ENCODE data around the gene ALLC. TPM values are rescaled to one million over a fixed set of nuclear protein-coding genes. Genes with fewer than 3 reads are reported as not detected.

The ALLC gene
- total and polyA plus RNA-seq, 7 donors, result not detected

DNA sequence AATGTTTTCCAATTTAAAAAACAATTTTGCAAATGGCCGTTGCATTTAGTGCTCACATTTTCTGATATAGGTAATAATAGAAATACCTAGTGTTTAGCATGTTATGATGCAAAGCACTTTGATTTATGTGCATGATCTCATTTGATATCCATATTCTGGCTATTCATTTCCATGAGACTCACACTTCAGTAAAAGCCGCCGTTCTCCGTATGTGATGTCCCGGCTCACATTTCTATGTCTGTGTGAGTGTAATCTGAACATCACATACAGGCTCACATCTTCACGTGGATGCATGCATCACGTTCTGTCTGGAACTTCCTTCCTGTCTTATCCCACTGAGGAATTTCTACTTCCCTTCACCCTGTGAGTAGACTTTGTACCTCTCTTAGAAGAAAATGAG lies 91.2 kb downstream of the ALLC start:
- ATAC-seq, result no peak
- H3K27me3 ChIP-seq (ENCODE audit: insufficient read depth in 3 of 3, low read length in 2 of 3), result peaks cover 0 to 3% (median 0%) of the 10 kb centered on the region in 3 donors
- no peak overlapping the region for H3K4me3 ChIP-seq
- intact Hi-C loops (cut with DNase I), result no loop called here
- H3K36me3 ChIP-seq (ENCODE audit: insufficient read depth in 1 of 2, low read depth in 1 of 2), result no peaks in the 10 kb centered on the region
- no peak for DNase-seq
- H3K27ac ChIP-seq, result no peak overlapping the region
- H3K9me3 ChIP-seq, result no peaks in the 10 kb centered on the region
- TF ChIP-seq, protein P1, sequence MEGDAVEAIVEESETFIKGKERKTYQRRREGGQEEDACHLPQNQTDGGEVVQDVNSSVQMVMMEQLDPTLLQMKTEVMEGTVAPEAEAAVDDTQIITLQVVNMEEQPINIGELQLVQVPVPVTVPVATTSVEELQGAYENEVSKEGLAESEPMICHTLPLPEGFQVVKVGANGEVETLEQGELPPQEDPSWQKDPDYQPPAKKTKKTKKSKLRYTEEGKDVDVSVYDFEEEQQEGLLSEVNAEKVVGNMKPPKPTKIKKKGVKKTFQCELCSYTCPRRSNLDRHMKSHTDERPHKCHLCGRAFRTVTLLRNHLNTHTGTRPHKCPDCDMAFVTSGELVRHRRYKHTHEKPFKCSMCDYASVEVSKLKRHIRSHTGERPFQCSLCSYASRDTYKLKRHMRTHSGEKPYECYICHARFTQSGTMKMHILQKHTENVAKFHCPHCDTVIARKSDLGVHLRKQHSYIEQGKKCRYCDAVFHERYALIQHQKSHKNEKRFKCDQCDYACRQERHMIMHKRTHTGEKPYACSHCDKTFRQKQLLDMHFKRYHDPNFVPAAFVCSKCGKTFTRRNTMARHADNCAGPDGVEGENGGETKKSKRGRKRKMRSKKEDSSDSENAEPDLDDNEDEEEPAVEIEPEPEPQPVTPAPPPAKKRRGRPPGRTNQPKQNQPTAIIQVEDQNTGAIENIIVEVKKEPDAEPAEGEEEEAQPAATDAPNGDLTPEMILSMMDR (IDR thresholded peaks at IDR 0.05), result no peak
- H3K4me1 ChIP-seq, result no peaks in the 10 kb centered on the region
- WGBS, 3 donors, result 63 to 69% (median 68%) methylated on average over 7 of the region's 7 CpGs

DNA sequence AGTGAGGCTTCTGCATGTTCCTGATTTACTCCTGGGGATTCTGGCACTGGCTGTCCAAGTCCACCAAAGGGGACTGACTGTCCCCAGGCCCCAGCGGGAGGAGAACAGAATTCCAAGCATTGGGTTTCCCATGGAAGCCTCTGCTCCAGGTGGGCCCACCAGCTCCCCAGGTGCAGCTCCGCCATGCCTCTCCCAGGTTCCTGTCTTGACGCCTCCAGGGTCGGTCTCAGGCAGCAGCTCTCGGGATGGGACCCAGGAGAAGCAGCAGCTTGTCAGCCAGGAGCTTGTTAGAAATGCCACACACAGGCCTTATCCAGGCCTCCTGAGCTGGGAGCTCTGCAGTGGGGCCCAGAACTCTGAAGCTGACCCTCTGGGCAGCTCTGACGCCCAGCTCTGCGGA lies 93.3 kb downstream of the ALLC start:
- Histone ChIP-seq H3K4me1 (no peaks in the 10 kb centered on the region), H3K4me3 (no peak overlapping the region), H3K36me3 (ENCODE audit: insufficient read depth in 1 of 2, low read depth in 1 of 2) (no peaks in the 10 kb centered on the region), H3K9me3 (no peaks in the 10 kb centered on the region), H3K27me3 (ENCODE audit: insufficient read depth in 3 of 3, low read length in 2 of 3) (peaks cover 0 to 3% (median 0%) of the 10 kb centered on the region in 3 donors), H3K27ac (no peak overlapping the region)
- intact Hi-C loops (cut with DNase I), result no loop called here
- 71 to 81% (median 81%) methylated on average over 7 of the region's 7 CpGs for WGBS, 3 donors
- ATAC-seq (no peak), DNase-seq (no peak)
- TF ChIP-seq, protein P1 (IDR thresholded peaks at IDR 0.05), result no peak

DNA sequence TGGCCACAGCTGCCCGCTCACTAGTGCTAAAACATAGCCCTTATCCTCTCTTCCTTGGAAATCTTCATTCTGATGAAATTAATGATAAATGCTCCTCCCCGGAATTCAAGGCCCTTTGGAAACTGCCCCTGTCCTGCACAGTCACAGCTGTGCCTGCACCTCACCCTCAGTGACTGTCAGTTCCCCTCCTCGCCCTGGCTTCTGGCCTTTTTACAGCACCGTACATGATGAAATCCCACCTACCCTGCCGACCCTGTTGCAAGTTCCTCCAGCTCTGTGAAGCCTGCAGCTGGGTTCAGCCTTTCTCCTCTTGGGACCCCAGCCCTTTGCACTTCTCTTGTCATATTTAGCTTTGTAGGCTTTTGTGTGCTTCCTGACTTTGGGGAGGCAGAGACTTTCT lies 93.8 kb downstream of the ALLC start:
- Histone ChIP-seq H3K4me1 (no peaks in the 10 kb centered on the region), H3K27me3 (ENCODE audit: insufficient read depth in 3 of 3, low read length in 2 of 3) (peaks cover 0 to 3% (median 0%) of the 10 kb centered on the region in 3 donors), H3K27ac (no peak overlapping the region), H3K4me3 (no peak overlapping the region), H3K36me3 (ENCODE audit: insufficient read depth in 1 of 2, low read depth in 1 of 2) (no peaks in the 10 kb centered on the region), H3K9me3 (no peaks in the 10 kb centered on the region)
- DNase-seq (no peak), ATAC-seq (no peak)
- intact Hi-C loops (cut with DNase I), result no loop called here
- TF ChIP-seq, protein P1 (IDR thresholded peaks at IDR 0.05), result no peak
- WGBS, 3 donors, result 21 to 52% (median 28%) methylated on average over 5 of the region's 5 CpGs

Other genes with a start within 250 kb of the ALLC start
- 100 to 1,000 TPM in 2 of 4 donors, 10 to 100 TPM in 2; 42.5 to 137 (median 76.1) TPM for gene ADI1, start 138.7 kb upstream of the ALLC start, total RNA-seq
- gene ADI1, start 138.7 kb upstream of the ALLC start, polyA plus RNA-seq, result 10 to 100 TPM; 42.7 to 95.0 (median 43.7) TPM
- 10 to 100 TPM; 15.6 to 32.4 (median 20.9) TPM for gene RNASEH1, start 99.9 kb upstream of the ALLC start, total RNA-seq
- gene RNASEH1, start 99.9 kb upstream of the ALLC start, polyA plus RNA-seq, result 10 to 100 TPM; 11.5 to 45.6 (median 21.1) TPM
- 100 to 1,000 TPM; 471 to 725 (median 638) TPM for gene RPS7, start 82.9 kb upstream of the ALLC start, total RNA-seq
- gene RPS7, start 82.9 kb upstream of the ALLC start, polyA plus RNA-seq, result 1,000 to 10,000 TPM; 1,251 to 1,967 (median 1,335) TPM
- under 1 TPM in 3 of 4 donors, not detected in 1; 0.22 to 0.79 (median 0.40) TPM for gene COLEC11, start 63.1 kb upstream of the ALLC start, total RNA-seq
- gene COLEC11, start 63.1 kb upstream of the ALLC start, polyA plus RNA-seq, result 1 to 10 TPM in 1 of 3 donors, under 1 TPM in 2; 0.23 to 1.0 (median 0.35) TPM
- gene DCDC2C, start 45.4 kb downstream of the ALLC start, total RNA-seq, result not detected
- gene DCDC2C, start 45.4 kb downstream of the ALLC start, polyA plus RNA-seq, result under 1 TPM in 1 of 3 donors, not detected in 2; 0.13 TPM

Measured in psoas muscle (tissue), 8 donors.